Activated CD4-positive, alpha-beta T cell treated with anti-CD3 and anti-CD28 coated beads, Interleukin-2, amount 50 U/mL, for 24 hours (primary cell): ENCODE data around the gene ADAMTSL1.
"Not testable (repeated sequence)": the region's sequence is repeated elsewhere in the genome, so short reads cannot be mapped to it uniquely, and the experiment has no call there.

Experiments
- DNase-seq, 2 donors: peaks; one replicate each; pipeline ENCODE4 v3.0.0-alpha.2; 2020; ENCODE audit warnings: low read depth in 1 of 2, low spot score in 1 of 2

Gene ADAMTSL1

GRCh38 chr9:18922161-18922885 lies 448.4 kb downstream of the ADAMTSL1 start:
- no peak for DNase-seq

GRCh38 chr9:18923167-18923566 lies 449.2 kb downstream of the ADAMTSL1 start:
- DNase-seq: no peak

- no peak for DNase-seq
Observed at GRCh38 chr9:18923671-18924430, 449.9 kb downstream of the ADAMTSL1 start.

GRCh38 chr9:18925880-18926279 lies 451.9 kb downstream of the ADAMTSL1 start:
- no peak for DNase-seq

GRCh38 chr9:18926513-18926912 lies 452.6 kb downstream of the ADAMTSL1 start:
- DNase-seq: no peak

- no peak for DNase-seq
Observed at GRCh38 chr9:18928711-18929110, 454.8 kb downstream of the ADAMTSL1 start.

GRCh38 chr9:18930611-18931010 lies 456.7 kb downstream of the ADAMTSL1 start:
- DNase-seq: not testable (repeated sequence)

GRCh38 chr9:18935541-18935940 lies 461.6 kb downstream of the ADAMTSL1 start:
- DNase-seq: no peak

- no peak for DNase-seq
Observed at GRCh38 chr9:18936094-18936871, 462.3 kb downstream of the ADAMTSL1 start.

- DNase-seq: no peak
Observed at GRCh38 chr9:18939943-18940342, 466.0 kb downstream of the ADAMTSL1 start.

- no peak for DNase-seq
Observed at GRCh38 chr9:18941060-18941740, 467.2 kb downstream of the ADAMTSL1 start.

- DNase-seq: no peak
Observed at GRCh38 chr9:18942801-18943200, 468.8 kb downstream of the ADAMTSL1 start.

- no peak for DNase-seq
Observed at GRCh38 chr9:18947892-18948339, 474.0 kb downstream of the ADAMTSL1 start.

GRCh38 chr9:18951936-18952335 lies 478.0 kb downstream of the ADAMTSL1 start:
- DNase-seq: no peak

- DNase-seq: no peak
Observed at GRCh38 chr9:18955626-18956025, 481.7 kb downstream of the ADAMTSL1 start.
